PC-9 (cell line): ENCODE results near the gene RASSF3.

Experiments
- CTCF ChIP-seq: fragments of 200-600 bp; sonication (generic); conservative IDR thresholded peaks from 2 replicates; pipeline ENCODE4 v1.6.1; 2017; ENCODE audit warnings: mixed run types, antibody characterized with exemption, mild to moderate bottlenecking, moderate library complexity
- EZH2 ChIP-seq: fragments of 200-600 bp; sonication (generic); IDR thresholded peaks from 2 replicates; pipeline ENCODE4 v1.8.0; 2017; ENCODE audit warnings: antibody characterized with exemption, low read depth

GRCh38 chr12:64618953-64619590 lies 8.8 kb downstream of the RASSF3 start:
- no peak for TF ChIP-seq CTCF
- no peak for TF ChIP-seq EZH2
